ENCODE data around the gene POT1. TPM values are rescaled to one million over a fixed set of nuclear protein-coding genes. Genes with fewer than 3 reads are reported as not detected.

The POT1 gene
- total and polyA plus RNA-seq, 2 donors (not counting 3 experiments of a cell fraction or from before 2014, with no cell fraction given) = 11.1 to 22.4 TPM

GRCh38 chr7:124780056-124780455 is 149.6 kb downstream of the POT1 start:
- Histone ChIP-seq H3K4me1 (ENCODE audit: control insufficient read depth, extremely low read depth, insufficient read depth, low read length) (peaks cover 14% of the 10 kb centered on the region), H3K27me3 (ENCODE audit: control insufficient read depth in 2 of 2, insufficient read depth in 2 of 2, low read length in 2 of 2) (no peaks in the 10 kb centered on the region), H2AFZ (ENCODE audit: low read depth, low read length) (no peak overlapping the region), H4K20me1 (replicated peaks; ENCODE audit: control insufficient read depth, extremely low read depth, insufficient read depth, low read length) (no peaks in the 10 kb centered on the region), H3K79me2 (ENCODE audit: control insufficient read depth, insufficient read depth, low read length) (no peaks in the 10 kb centered on the region), H3K9ac (replicated peaks; ENCODE audit: extremely low read depth, insufficient read depth, low read length) (no peak overlapping the region), H3K4me3 (replicated peaks in 1 of 3; ENCODE audit: insufficient read depth in 1 of 3, low read depth in 1 of 3, low read length in 3 of 3) (no peak overlapping the region), H3K36me3 (ENCODE audit: control insufficient read depth in 2 of 2, extremely low read depth in 1 of 2, insufficient read depth in 2 of 2, low read length in 2 of 2) (no peaks in the 10 kb centered on the region), H3K27ac (ENCODE audit: insufficient read depth, low read depth, low read length) (no peak overlapping the region), H3K9me1 (replicated peaks; ENCODE audit: control insufficient read depth, extremely low read depth, insufficient read depth, low read length) (no peaks in the 10 kb centered on the region), H3K4me2 (ENCODE audit: insufficient read depth, low read length) (no peak overlapping the region), H3K9me3 (replicated peaks; ENCODE audit: control insufficient read depth, insufficient read depth, low read length) (no peaks in the 10 kb centered on the region)
- no peak for DNase-seq (ENCODE audit: low read depth, low spot score)
- no TSS peak for BruUV-seq (replicated peaks)
- no peak for TF ChIP-seq GATA2 (IDR thresholded peaks at IDR 0.05; ENCODE audit: insufficient read depth, insufficient read length, low read depth, low read length)
- no peak for TF ChIP-seq EZH2 (IDR thresholded peaks at IDR 0.05; ENCODE audit: borderline replicate concordance, low read depth, low read length, severe bottlenecking)
- no peak for TF ChIP-seq POLR2AphosphoS5 (IDR thresholded peaks at IDR 0.05; ENCODE audit: insufficient read depth, low read depth, low read length)
- no peak for TF ChIP-seq FOS (IDR thresholded peaks at IDR 0.05; ENCODE audit: borderline replicate concordance, insufficient read depth, low read length)
- no peak for TF ChIP-seq POLR2A (IDR thresholded peaks at IDR 0.05; ENCODE audit: low read depth, low read length)
- no peak for TF ChIP-seq JUN (IDR thresholded peaks at IDR 0.05; ENCODE audit: borderline replicate concordance, insufficient read depth, insufficient read length, low read depth)
- no peak for TF ChIP-seq MYC (IDR thresholded peaks at IDR 0.05; ENCODE audit: low read depth, low read length)
- no peak for TF ChIP-seq MAX (IDR thresholded peaks at IDR 0.05; ENCODE audit: insufficient read depth, insufficient read length)
- no peak for TF ChIP-seq CTCF (IDR thresholded peaks at IDR 0.05; ENCODE audit: extremely low read depth in 1 of 2, insufficient read depth in 1 of 2, low read depth in 1 of 2, low read length in 2 of 2)
- intact Hi-C loops (cut with micrococcal nuclease) = loop anchor here (5.0 kb wide), 1 partner anchor 693 kb away; no protein-coding TSS in a partner anchor
- dilution Hi-C loops (cut with MboI; ENCODE audit: extremely low pct_ligation_motif_present, low sequenced_read_pairs) = no loop called here
- no peak for FAIRE-seq
- POLR2A ChIA-PET = no interaction called here
- CTCF ChIA-PET = interaction anchor here (1.2 to 1.3 kb wide), 2 partner anchors 14 to 679 kb away, joined by 5 to 9 read pairs; partner anchors contain the start of gene GPR37
